ENCODE results near the gene B4GALT6.

GRCh38 chr18:31649449-31649848 is 34.9 kb downstream of the B4GALT6 start:
- TF ChIP-seq, protein P1, sequence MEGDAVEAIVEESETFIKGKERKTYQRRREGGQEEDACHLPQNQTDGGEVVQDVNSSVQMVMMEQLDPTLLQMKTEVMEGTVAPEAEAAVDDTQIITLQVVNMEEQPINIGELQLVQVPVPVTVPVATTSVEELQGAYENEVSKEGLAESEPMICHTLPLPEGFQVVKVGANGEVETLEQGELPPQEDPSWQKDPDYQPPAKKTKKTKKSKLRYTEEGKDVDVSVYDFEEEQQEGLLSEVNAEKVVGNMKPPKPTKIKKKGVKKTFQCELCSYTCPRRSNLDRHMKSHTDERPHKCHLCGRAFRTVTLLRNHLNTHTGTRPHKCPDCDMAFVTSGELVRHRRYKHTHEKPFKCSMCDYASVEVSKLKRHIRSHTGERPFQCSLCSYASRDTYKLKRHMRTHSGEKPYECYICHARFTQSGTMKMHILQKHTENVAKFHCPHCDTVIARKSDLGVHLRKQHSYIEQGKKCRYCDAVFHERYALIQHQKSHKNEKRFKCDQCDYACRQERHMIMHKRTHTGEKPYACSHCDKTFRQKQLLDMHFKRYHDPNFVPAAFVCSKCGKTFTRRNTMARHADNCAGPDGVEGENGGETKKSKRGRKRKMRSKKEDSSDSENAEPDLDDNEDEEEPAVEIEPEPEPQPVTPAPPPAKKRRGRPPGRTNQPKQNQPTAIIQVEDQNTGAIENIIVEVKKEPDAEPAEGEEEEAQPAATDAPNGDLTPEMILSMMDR (conservative IDR thresholded peaks at IDR 0.05; ENCODE audit: low read length), result no peak
- TF ChIP-seq EZH2phosphoT487 (IDR thresholded peaks at IDR 0.05; ENCODE audit: borderline replicate concordance), result no peak
